ENCODE measurements around the gene HDAC9.

Gene HDAC9

DNA sequence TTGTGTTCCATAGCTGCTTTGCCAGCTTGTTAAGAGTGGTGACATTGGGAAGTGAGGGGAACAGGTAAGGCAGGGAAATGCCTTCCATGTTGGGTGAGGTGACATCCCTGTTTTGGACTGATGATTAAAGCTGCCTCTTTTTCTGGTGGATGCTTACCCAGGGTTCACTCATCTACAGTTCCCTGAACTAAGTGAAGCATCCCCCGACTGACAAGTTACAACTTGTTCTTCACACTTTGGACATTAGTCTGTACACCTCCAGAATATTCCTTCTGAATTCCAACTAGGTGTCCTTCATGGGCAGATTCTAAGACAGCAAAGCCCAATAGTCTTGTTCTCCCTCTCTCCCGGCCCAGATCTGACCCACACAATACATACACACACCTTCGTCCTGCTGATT lies 63.4 kb downstream of the HDAC9 start:
- no peak for DNase-seq

DNA sequence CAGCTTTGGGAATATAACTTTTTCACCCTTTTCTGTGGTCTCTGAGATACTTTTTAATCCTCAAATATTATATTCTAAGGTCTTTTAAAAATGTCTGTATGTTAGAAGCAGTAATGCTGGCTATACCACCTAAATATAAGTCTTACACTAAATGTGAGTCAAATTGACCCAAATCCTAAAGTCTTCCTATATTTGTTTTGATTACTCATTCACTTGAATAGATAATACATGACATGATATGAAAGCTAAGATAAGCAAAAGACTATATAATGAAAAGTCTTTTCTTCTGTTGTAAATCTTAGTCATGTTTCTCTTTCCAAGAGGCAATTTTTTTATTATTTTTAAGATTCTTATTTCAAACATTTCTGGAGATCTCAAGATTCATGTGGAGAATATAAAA lies 64.2 kb downstream of the HDAC9 start:
- no peak for DNase-seq

DNA sequence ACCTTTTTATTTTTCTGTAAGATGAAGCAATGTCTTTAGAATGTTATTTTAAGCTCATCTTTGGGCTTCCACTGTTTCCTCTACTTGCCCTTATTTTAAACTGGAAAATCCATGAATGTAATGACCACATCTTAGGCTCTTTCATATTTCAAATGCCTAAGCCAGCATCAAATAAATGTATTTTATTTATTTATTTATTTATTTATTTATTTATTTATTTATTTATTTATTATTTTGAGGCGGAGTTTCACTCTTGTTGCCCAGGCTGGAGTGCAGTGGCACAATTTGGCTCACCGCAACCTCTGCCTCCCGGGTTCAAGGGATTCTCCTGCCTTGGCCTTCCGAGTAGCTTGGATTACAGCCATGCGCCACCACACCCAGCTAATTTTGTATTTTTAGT lies 69.2 kb downstream of the HDAC9 start:
- DNase-seq = no peak

DNA sequence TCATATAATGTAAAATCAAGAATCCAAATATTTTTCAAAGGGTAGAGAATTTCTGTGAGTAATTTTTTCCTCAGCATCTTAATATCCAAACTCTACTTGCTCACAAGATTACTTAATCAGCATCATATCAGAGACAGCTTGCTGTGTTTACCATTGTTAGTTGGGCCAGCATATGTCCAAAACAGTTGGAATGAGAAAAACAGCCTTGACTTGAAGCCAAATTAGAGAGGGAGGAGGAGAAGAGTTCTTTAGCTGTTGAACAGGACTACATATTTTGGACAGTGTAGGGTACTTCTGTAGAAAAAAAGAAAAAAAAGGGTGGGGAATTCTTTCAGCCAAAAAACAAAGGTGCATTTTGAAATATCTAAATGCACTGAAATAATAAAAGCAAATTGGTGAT lies 69.8 kb downstream of the HDAC9 start:
- no peak for DNase-seq

DNA sequence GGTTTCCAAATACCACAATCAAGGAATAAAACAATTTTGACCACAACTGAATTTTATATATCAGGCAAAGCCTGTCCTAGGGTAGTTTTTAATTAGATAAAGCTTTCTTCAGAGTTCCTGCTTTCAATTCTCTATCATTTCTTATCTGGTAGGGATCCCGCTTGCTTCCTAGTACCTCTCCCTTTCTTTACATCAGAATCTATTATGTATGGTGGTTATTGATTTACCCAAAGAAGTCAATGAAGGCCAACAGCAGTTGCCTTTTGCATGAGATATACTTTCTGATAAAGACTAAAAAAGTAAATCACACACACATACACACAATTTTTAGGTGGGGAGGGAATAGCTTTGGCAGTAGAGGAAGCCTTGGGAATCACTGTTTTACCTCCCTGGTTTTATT lies 70.7 kb downstream of the HDAC9 start:
- DNase-seq = no peak

DNA sequence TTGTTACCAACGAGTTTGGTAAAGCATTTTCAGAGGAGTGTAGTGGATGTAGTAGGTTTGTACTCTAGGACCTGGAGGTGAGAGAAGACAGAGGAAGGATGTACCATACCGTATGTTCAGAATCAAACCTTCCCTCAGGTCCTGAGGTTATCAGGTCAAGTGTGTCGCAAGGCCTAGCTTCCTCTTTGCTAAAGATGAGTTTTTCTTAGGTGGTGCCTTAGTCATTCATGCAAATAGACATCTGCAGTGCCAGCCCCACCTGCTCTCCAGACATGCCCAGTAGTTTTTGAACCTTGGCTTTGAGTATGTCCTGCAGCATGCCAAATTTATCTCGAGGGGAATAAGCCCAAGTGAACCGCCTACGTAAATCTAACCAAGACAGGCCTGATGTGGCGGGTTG lies 71.3 kb downstream of the HDAC9 start:
- DNase-seq = no peak

DNA sequence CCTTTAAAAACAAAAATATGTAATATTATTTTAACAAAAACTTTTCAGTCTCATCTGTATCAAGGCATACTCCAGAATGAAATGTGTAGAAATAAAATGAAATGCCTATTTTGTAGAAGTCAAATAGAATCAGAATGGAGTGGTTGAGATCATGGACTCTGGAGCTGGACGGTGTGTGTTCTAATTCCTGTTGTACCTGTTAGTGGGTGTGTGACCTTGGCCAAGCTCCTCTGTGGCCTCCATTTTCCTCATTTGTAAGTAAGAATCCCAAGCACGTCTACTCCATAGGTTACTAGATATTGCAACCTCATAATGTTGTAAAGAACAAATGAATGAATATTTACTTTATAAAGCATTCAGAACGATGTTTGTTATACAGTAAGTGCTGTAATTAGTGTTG lies 74.9 kb downstream of the HDAC9 start:
- DNase-seq = no peak

DNA sequence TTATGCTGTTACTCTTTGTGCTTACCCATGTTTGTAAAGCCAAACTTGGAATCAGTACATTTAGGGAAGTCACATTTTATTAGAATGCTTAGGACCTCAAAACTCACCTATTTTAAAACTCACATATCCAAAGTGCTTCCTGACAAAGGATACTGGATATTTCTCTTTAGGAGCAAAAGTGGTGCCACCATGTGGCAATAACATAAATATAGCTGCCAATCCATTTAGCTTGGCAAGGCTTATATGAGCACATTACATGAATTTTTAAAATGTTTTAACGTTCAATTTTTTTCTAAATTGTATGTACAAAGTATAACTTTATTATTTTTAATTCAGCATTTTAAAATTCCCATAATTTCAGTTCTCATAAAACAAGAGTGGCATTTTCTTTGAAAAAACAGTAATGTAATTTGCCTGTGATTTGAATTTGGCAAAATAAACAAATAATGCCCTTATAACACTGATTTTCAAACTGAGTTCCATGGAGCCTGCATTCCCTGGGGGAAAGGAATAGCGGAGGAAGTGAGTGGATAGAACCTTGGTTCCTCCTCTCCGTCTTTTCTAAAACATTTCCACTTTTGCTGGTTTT lies 75.4 kb downstream of the HDAC9 start:
- peak; percentile 59 for DNase-seq

DNA sequence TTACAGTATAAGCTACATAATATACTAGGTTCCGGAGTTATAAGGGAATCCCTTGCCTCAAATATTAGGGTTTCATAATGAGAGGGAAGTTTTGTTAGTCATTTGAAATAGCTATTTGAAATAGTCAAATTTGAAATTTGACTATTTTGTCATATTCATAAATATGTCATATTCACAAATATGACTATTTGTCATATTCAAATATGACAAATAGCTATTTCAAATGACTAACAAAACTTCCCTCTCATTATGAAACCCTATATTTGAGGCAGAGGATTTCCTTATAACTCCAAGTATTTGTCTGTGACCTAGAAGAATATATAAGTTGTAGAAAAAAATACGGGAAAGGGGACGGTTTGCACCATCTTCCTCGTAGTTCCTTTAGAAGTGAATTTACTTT lies 76.6 kb downstream of the HDAC9 start:
- DNase-seq = no peak

DNA sequence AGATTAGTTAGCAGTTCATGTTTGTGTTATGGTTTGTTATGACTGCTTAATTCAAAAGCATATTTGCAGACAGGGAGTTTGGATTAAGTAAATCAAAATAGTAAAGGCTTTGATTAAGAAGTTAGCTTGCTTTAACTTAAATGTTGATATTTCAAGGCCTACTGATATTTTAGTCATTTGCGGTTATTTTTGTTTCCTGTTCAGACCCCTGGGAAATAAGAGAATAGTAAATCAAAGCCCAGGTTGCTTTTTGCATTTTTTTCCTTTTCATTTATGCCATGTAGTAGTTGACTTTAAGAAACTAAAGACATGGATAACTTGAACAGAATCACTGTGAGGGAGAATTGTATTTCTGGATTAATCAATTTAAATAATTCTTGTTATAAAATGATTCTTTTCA lies 77.3 kb downstream of the HDAC9 start:
- DNase-seq = no peak

DNA sequence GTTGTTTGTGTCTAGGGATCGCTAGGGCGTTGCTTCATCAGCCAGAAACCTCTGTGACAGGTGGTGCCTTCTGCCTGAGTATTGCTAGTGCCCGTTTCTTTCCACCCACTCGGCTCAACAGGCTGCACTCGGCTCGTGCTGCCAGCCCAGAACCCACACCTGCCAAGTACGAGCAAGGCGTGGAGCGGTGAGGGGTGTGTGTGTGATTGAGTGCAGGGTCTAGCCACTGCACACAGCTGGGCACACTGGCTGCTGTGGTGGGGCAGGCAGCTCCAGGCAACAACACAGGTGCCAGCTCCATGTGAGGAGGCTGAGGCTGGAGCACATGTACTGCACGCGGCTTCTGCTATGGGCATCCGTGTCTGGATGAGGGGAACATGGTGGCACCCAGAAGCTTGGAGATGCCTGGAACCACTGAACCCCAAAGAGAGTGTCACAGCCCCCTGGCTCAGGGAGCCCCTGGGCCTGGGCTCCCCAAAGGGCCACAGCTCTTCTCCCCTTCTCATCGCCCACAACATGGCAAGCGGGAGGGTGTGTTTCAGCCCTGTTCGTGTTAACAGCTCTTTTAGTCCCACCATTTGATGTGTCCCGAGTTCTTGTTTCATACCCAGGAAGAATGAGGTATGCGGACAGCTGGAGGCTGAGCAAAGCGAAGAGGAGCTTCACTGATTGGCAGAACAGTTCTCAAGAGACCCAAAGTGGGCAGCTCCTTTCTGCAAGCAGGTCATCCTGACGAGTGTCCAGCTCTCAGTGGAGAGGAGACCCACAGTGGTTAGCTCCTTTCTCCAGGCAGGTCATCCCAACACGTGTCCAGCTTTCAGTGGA lies 78.1 kb downstream of the HDAC9 start:
- DNase-seq = no peak

DNA sequence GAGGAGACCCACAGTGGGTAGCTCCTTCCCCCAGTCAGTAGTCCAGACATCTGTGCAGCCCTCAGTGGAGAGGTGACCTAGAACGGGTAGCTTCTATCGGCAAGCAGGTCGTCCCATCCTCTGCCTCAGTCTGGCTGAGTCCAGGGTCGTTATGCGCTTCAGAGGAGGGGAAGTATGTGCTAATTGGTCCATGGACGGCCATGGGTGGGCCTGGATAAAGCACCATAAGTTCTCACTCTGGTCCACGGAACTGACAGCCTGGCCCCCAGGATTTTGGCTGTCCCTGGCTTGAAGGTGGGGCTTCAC lies 78.6 kb downstream of the HDAC9 start:
- no peak for DNase-seq

DNA sequence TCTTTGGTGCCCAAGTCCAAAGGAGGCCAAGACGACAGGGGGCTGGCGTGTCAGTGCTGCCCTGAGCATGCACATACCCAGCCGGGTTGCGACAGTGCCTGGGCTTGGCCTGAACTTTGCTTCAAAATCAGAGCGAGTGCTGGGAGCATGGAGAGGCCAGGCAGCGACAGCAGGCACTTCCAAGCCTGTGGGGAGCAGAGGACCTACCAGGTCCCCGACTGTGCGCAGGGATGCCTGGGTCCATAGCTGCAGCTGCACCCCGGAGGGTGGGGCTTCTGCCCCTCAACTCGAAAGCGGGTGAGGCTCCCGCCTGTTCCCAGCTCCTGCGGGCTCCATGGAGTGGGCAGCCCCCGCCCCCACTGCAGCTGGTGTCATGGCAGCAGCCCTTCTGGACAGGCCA lies 79.1 kb downstream of the HDAC9 start:
- no peak for DNase-seq

DNA sequence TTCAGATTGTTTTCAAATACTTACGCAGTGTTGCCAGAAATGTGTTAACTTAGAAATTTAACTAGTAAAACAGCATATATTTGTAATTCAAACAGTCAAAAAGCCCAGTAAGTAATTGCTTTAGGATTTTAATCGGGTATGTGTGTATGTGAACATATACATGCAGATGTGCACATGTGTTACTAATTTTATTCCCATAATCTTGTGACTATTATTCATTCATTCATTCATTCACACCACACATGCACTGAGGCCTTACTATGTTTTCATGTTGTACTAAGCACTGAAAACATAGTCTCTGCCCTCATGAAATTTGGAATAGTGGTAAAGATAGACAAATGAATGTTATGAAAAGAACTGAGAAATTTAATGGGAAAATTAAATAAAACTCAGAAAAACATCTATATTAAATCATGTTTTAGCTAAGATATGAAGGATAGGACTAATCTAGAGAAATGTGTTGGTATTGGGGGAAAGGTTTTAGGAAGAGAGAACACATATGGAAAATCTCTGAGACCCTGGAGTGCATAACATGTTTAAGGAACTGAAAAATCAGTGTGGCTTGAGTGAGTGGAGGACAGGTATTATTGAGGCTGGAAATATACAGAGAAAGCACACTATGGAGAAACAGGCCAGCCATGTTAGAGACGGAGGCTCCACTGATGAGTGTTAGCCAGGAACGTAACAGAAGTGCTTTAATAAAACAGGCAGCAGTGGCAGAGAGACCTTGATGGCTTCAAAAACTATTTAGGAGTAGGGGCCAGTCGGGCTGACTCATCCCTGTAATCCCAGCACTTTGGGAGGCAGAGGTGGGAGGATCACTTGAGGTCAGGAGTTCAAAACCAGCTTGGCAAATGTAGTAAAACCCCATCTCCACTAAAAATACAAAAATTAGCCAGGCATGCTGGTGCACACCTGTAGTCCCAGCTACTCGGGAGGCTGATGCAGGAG lies 80.3 kb downstream of the HDAC9 start:
- no peak for DNase-seq

DNA sequence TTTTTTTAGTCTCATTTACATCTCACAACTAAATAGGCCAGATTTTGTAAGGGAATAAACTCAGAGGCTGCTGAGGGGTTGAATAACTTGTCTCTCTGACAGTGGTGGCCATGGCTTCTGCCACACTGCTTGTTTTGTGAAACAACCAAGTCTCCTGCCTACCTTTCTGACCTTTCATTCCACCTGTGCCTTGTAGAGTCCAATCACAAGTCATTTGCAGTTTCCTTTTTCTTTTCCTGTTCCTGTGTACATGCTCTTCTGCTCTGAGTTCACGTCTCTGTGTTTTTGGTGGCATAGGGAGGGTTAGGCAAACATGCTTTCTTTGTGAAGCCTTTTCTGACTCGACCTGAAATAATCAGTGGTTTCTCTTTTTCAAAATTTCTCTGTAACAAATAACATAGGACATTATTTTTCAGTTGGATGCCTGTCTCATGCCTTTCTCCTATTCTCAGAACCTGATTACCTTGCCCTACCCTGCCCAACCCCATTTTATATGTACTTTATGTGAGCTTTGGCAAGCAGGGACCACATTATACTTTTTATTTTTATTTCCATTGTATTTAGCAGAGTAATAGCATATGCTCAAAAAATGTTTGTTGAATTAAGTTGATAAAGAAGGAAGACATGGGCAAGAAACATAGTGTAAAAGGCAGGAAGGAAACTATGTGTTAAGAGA lies 81.7 kb downstream of the HDAC9 start:
- no peak for DNase-seq

DNA sequence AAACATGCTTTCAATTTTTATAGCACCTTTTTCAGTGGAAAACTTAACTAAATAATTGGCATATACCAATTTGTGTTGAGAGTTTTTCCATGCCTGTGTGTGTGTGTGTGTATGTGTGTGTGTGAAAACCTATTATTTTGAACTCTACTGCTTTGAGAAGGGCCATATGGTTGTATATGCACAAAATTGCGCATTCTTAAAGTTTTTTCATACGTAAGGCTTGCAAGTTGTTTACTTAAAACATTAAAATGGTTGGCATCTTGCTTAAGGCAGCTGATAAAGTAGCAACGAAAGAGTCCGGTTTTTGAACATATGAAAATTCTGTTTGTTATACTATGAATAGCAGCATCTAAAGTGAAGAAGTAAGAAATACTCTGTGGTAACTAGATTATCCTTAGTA lies 84.1 kb downstream of the HDAC9 start:
- no peak for DNase-seq

DNA sequence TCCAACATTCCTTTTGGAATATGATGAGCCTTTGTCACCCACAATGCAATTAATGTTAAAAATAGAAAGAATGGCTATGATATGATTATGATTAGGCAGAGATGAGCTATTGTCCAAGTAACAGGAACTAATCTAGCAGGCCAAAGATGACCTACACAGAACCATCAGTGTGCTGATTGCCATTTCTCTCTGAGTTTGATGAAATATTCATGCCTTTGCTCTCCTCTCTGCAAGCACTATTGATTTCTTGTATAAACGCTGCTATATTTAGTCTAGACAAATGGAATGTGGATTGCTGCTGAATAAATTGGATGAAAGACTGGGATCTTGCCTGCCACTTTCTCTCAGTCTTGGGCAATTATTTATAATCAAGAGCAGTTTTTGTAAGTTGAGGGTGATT lies 85.4 kb downstream of the HDAC9 start:
- DNase-seq = no peak

DNA sequence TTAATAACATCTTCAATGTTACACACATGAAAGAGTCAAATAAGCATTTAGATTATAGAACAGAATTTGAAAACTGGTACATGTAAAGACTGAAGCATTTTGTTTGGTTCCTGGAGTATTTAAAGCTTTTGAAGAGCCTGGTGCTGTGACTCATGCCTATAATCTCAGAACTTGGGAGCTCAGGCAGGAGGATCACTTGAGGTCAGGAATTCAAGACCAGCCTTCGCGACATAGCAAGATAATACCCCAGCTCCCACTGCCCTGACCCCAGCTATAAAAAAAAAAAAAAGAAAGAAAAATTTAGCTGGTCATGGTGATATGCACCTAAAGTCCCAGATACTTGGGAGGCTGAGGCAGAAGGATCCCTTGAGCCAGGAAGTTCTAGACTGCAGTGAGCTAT lies 87.8 kb downstream of the HDAC9 start:
- DNase-seq = no peak

DNA sequence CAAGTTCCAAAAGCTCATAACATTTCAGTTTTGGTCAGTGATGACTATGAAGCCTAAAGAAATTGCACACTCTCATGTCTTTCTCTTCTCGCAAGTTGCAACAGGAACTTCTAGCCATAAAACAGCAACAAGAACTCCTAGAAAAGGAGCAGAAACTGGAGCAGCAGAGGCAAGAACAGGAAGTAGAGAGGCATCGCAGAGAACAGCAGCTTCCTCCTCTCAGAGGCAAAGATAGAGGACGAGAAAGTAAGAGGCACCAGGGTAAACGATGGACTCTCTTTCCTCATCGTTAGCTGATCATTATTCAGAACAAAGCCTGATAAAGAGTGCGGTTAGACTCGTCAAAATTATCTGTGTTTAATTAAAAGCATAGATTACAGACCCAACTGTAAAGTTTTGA lies 94.7 kb downstream of the HDAC9 start:
- DNase-seq = no peak

DNA sequence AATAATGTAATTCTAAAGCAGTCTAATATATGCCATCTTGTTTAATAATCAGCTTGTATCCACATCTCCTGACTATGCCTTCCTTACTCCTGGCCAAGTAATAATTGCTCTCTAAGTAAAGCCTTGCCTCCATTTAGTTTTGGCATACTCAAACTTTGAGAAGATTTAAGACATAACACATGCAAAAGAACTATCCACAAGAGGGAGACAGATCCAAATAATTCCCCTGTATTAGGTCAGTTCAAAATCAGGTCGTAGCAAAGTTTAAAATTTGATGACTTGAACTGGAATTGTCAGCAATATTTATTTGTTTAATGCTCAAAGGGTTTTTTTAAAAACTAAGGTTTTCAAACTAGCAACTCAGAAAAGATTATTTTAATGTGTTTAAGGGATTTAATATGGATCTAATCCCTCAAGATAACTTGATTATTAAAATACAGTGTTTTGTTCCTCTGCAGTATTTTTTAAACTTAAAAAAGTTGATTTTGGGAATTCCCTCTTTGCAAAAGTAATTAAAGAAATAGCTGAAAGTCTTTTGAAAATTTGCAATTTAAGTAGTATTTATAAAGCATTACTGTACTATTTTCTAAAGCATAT lies 95.3 kb downstream of the HDAC9 start:
- DNase-seq = no peak

DNA sequence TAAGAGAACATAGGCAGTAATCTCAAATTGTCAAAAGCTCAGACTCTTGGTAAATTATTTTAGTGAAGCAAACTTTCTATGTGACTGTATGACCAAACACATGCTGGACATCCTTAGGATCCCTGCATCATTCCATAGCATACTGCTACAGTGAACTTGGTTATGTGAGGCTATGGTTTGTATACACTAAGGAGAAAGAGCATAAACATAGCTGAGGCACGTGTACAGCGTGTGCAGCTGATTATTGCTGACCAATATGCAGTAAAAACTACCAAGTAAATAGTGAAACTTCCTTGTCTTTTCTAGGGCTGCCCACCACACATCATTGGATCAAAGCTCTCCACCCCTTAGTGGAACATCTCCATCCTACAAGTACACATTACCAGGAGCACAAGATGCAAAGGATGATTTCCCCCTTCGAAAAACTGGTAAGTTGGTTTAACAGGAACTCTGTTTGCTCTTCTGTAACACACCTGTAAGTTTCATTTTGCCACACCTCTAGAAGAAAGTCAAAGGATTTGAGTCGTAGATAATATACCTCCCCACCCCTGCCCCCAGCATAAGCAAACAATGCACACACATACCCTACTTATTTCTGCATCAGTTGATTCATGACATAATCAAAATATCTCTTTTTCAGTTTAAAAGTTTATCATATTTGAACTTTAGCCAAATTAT lies 98.2 kb downstream of the HDAC9 start:
- DNase-seq = no peak

DNA sequence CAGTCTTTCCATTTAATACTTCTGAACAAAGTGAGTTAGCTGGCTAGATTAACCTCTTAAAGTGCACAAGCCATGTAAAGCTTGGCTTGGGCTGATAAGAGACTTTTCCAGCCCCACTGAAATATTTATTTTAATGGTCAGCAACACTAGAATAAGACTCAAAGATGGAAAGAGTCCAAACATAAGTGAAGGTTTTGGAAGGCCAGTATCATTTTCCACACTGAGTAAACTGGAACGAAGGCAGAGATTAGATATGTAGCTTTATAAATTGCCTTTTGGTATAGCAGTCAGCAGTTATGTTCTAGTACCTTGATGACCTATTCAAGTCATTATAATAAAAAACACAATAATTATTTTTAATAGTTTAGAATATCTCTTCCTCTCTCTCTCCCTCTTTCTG lies 102.2 kb downstream of the HDAC9 start:
- DNase-seq = no peak

Measured in NCI-H2029 (cell line).